GM18499 (cell line): ENCODE results near the gene MLLT6.

ENCODE experiments used
- ATAC-seq: cut with Tn5 transposase; IDR thresholded peaks from one replicate; pipeline ENCODE4 v1.9.1; 2021; ENCODE audit warnings: moderate number of reproducible peaks; ENCODE audit not compliant: insufficient read depth, unreplicated experiment

Gene MLLT6

DNA sequence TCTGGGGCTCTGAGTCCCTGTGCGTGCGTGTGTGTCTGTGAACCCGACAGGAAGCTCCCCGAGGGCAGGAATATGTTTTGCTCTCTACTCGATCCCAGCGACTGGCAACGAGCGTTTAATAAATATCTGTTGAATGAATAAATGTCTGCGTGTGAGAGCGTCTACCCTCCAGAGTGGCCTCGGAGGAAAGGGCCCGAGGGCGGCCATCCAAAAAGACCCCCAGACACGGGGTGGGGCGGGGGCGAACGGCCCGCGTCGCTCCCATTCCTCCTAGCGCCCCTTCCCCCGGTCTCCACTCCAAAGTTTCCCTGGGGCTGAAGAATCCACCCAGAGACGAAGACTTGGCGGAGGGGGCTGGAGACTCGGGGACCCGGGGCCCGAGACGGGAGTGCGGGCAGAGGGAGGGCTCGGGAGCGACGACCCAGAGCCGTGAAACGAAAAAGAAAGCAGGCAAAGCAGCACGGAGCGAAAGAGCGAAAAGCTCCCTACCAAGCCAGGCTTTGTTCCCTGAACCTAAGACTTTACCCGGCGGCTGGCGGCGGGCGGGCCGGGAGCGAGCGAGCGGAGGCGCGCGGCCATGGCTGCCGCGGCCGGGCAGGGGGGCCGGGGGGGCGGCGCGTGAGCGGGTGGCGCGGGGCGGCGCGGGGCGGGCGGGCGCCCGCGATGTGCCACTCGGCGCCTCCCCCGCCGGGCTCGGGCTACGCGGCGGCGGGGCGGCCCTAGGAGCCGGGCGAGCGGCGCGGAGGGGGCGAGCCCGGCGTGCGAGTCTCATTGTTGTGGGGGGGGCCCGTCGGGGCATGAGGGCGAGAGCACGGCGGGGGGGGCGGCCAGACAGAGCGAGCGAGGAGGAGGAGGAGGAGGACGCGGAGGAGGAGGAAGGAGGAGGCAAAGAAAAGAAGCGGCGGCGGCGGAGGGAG lies at the start of gene MLLT6:
TSS of gene MLLT6 (plus strand) at position 668 of the 917 bp plus-strand sequence. CDS start 360 bp downstream, outside the sequence.
- ATAC-seq, result no peak

DNA sequence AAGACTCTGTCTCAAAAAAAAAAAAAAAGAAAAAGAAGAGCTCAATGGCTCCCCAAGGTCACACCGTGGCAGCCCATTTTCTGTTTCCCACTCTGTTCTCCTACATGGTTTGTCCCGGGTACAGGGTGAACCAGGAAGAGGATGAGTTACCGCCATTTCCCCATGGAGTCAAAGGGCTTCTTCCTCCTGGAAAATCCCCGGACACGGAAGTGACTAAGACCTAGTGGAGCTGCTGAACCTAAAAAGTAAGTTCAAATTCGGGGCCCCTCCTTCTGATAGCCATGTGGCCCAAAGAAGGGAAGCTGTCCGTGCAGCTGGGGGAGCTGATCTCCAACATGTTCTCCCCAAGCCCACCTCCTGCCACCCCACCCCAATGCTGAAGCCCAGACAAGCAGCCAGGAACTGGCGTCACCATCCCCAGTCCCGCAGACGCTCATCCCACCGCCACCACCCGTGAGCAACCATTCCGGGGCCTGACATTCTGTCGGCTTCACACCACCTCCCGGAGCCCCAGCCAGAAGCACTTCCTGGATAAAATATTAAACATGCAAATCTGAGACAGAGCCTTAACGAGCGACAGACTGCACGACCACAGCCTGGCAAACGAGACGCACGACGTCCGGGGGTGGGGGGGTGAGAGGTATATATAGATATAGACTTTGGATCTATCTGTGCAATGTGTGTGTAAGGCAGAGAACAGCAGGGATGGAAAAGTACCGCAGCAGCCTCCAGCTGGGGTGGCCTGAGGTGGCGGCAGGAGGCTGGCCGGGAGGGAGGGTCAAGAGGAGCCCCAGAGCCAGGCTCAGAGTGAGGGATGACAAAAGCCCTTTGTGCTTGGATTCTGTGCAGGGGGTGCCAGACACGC lies 47.9 kb upstream of the MLLT6 start:
- ATAC-seq, result no peak

DNA sequence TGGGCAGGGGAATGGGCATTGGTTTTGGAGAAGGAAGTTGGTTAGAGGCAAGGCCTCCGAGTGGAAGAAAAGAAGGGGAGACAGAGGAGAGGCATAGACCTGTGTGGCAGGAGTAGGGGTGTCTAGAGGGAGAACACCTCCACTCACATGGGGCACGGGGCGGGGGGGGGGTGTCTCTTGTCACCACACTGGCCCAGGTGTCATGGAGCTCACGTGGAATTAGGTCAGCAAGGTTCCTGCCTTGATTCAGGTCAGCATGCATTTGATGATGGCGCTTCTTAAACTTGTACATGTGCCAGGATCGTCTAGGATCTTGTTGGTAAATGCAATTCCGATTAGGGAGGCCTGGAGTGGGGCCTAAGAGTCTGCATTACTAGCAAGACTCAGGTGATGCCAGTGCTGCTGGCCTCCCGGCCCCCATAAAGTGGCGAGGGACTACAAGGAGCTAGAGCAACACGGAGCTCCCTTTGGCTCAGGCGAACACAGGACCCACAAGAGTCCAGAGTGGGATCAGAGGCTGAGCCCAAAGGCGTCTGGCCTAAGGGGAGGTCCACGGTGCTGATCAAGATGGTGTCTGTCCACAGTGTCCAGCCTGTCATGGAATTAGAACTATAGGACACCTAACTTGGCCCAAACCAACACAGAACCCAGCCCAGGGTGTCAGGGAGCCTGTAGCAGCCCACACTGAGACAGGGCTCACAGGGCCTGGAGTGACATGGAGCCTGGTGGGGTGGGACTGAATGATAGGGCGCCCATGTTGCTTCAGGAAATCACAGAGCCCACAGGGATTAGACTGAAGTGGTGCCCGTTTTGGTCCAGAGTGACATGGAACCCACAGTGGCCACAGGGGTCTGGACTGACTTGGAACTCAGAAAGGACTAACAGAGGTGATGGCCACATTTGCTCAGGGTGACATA lies 47.0 kb upstream of the MLLT6 start:
- ATAC-seq, result no peak

DNA sequence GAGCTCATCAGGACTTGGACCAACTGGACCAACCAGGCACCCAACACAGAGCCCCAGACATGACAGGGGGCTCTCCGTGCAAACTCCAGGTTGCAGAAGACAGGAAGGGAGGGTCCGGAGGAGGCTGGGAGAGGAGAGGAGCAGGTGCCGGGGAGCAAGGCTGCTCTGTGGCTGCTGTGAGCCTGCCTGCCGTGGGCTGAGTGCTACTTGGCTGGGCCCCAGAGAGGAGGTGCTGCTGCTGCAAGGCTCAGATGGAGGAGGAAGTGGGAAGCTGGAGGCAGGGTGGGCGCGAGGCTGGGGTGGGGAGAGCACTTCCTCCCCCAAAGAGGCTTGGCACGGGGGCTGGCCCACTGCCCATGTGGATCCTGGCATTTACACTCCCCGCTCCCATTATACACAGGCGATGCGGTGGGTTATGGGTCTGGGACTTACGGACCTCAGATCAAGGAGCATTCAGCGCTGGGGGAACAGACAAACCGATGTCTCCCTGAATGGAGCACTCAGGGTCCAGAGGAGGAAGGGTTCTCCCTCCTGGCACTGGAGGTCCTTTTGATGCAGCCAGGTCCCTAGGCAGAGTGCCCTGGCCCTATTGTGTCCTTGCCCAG lies 46.2 kb upstream of the MLLT6 start:
- no peak for ATAC-seq

DNA sequence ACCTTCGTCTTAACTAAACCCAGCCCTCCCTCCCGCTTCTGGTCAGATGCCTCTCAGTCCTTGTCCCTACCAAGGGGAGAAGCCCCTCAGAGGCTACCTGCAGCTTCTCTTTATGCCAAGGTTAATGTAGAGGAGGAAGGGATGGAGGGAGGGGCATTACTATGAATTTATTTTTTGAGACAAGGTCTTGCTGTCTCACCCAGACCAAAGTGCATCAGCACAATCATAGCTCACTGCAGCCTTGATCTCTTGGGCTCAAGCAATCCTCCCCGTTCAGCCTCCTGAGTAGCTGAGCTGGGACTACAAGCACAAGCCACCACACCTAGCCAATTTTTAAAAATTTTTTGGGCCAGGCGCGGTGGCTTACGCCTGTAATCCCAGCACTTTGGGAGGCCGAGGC lies 45.7 kb upstream of the MLLT6 start:
- ATAC-seq, result no peak

DNA sequence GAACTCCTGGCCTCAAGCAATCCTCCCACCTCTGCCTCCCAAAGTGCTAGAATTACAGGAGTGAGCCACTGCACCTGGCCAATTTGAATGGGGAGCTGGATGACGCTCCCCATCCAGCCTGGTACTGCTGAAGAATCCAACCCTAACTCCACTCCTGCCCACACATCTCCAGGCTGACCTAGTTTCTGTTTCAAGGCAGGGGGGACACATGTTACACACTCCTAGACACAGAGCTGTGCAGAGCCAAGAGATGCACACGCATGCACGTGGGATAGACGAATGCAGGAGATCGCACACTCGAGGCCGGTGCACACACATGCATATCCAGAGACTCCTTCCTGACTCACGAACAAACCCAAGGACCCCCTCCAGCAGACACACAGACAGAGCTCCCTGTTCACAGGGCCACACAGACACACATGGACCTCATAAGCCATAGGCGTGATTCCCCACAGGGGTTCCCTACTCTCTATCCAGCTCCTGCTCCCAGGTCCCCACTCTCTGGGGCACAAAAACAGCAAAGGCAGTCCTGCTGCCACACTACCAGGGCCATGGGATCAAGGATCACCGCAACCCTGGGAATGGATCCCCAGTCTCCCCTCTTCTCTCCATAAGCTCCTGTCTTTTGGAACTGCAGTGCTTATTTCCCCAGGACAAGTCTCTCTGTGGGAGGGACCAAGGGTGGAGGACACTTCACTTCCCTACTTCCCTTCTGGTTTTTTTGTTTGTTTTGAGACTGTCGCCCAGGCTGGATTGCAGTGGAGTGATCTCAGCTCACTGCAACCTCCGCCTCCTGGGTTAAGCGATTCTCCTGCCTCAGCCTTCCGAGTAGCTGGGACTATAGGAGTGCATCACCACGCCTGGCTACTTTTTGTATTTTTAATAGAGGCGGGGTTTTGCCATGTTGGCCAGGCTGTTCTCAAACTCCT lies 44.7 kb upstream of the MLLT6 start:
- ATAC-seq, result no peak

DNA sequence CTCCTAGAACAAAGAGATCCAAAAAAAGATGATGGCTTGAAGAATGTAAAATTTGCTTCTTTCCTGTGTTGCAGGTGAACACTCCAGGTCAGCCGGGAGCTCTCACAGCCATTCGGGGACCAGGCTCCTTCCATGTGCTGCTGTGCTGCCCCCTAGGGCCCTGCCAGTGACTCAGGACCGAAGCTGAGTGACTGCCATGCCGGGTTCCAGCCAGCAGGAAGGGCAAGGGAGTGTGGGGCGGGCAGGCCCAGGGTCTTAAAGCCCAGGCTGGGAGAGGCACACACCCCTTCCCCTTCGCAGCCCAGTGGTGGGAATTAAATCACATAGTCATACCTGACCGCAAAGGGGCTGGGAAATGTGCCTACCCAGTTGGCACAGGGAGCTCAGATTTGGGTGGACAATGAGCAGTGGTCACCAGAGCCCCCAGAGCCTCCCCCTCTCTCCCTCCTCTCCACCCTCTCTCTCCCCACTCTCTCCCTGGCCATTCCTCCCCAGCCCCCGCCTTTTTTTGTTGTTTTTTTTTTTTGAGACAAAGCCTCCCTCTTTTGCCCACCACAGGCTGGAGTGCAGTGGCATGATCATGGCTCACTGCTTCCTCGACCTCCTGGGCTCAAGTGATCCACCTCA lies 41.8 kb upstream of the MLLT6 start:
- ATAC-seq, result no peak

DNA sequence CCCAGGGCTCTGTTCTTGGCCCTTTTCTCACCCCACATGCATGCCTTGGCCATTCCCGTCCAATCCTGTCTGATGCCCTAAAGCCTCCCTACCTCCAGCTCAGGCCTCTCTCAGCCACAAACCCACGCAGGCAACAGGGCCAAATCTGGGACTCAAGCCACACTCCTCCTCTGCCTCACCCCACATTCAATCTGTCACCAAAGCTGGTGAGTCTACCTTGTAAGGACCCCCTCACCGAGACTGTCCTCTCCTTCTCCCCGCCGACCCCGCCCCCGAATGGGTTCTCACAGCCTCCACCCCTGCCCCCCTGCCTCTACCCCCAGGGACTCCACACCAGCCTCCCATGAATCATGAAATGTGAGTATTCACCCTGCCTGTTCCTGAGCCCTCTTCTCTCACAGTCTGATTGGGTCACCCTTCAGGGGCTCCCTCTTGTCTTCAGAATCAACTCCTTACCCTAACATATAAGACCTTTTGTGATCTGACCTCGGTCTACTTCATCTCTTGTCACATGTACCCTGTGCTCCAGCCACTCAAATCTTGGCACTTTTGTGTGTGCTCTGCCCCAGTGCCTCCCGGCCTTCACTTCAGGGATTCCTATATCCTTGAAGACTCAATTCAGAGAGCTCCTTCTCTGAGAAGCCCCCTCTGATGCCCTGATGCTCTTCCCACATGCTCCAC lies 41.0 kb upstream of the MLLT6 start:
- no peak for ATAC-seq

DNA sequence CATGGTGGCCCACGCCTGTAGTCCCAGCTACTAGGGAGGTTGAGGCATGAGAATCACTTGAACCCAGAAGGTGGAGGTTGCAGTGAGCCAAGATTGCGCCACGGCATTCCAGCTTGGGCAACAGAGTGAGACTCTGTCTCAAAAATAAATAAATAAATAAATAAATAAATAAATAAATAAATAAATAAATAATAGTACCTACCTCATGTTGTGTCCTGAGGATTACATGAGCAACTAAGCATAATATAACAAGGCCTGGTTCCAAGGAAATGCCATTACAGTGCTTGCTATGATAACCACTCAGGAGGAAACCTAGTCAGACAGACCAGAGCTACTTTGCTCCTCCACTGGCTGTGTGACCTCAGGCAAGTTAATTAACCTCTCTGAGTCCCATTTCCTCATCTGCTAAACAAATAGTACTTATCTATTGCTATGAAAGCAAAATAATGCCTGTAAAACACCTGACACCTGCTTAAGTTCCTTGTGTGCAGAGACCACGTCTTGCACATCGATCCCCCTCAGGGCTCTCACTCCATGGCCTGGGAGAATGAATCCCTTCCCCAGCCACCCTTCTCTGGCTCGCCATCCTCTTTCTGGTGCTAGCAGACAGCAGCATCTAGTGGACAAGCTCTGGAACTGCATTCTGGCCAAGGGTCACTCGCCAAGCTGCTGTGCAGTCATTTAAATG lies 37.8 kb upstream of the MLLT6 start:
- no peak for ATAC-seq

DNA sequence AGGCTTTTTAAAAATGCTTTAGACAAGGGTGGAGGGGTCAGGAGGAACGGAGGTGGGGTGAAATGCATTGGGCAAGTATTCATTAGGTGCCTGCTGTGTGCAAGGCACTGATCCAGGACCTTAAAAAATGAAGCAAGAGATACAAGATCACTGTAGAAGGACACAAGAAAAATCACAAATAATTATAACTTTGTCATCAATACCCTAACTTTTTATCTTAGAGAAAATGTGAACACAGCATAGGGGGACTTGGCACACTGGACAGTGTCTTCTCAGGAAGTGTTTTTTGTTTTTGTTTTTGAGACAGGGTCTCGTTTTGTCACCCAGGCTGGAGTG lies 37.3 kb upstream of the MLLT6 start:
- ATAC-seq, result no peak

DNA sequence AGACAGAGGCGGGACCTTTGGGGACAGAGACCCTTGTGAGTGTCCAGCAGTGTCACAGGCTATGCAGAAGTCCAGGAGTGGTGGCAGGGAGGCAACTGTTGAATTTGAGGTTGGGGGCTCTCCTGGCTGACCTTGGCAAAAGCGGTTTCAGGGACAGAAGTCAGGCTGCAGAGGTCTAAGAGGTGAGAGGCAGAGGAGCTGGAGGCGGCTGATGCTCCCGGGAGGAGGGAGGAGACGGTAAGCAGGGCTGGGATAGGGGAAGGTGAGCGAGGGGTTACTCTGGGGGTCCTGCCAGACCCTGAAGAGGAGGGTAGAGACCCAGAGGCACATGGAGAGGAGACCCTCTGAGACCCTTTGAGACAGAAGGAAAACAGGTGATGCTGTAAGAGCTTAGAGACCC lies 35.6 kb upstream of the MLLT6 start:
- ATAC-seq, result no peak

DNA sequence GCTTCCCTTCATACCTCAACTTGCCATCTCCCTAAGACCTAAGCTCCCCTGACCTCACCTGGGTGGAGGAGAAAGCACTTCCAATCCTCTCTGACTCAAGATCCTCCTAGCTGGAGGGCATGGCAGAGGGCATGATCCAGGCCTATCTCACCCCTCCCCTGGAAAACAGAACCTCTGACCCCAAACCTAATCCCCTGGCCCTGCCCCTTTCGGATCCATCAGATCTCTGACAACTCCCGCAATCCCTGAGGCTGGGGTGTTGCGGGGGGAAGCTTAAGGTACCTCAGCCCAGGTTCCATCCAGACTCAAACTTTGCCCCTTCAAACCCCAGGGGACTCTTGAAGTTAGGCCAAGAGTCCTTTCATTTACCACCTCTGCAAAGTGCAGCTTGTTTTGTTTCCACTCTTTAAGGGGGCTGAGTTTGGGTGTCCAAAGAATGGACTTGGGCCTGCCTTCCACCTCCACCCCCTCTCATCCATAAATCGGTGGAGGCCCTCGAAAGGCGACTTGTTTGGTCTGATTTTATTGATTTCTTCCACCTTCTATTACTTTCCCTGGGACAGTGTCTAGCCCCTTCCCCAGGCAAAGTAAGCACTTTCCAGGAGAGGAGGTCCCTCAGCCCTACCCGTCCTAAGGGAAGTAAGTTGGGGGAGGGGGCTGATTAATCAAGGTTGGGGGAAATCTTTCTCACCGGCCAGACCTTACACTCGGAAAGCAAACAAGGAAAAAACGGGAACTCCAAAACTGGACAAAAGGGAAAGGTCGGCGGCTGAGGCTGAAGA lies 32.9 kb upstream of the MLLT6 start:
- ATAC-seq, result no peak

DNA sequence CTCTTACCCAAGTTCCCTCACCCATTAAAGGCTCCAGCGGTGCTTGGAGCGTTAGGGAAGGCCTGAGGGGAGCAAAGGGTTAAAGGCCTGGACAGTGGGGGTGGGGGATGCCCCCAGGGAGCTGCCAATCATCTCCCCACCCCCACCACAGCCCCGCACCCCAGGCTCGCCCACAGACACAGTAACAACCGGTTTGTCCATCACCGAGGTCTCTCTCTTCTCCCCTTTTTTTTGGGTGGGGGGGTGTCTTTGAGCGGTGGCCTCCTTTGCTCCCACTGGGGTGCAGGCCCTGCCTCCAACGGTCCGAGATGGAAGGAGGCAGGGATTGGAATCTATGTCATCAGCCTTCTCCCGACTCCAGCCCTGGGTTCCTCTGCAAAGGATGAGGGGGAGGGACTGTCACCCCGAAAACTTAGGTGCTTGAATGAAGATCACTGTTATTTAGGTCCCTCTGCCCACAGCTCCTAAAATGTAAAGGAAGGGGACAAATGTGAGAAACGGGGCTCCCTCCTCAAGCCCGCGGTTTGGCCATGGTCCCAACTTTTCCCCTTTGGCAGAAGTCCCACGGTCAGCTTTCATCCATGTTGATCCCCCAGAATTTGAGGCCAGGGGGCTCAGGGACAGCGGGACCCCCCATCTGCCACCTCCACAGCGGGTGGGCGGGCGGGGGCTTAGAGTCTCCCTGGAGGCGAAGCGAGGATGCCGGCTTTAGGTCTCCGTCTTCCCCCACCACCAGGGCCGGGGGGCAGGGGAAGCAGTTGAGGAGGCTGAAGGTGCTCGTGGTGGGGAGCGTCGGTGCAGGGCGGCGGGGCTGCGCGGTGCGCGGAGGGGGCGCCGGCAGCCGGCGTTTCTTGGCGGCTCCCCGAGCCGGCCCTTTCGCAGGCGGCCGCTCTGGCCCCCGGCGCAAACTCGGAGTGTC lies 32.0 kb upstream of the MLLT6 start:
- ATAC-seq, result no peak

DNA sequence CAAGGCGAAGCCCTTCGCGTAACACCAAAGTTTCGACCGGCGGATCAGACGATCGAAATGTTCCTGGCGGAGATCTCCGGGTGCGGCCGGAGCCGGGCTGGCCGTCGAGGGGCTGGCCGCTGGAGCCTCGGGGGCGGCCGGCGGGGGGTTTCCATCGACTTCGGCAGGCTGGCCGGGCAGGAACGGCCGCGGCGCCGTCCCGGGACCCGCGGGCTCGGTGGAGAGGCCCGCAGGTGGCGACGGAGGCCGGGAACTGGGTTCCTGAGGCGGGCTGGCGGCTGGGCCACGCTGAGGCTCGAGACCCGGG lies 31.4 kb upstream of the MLLT6 start:
- ATAC-seq, result no peak

DNA sequence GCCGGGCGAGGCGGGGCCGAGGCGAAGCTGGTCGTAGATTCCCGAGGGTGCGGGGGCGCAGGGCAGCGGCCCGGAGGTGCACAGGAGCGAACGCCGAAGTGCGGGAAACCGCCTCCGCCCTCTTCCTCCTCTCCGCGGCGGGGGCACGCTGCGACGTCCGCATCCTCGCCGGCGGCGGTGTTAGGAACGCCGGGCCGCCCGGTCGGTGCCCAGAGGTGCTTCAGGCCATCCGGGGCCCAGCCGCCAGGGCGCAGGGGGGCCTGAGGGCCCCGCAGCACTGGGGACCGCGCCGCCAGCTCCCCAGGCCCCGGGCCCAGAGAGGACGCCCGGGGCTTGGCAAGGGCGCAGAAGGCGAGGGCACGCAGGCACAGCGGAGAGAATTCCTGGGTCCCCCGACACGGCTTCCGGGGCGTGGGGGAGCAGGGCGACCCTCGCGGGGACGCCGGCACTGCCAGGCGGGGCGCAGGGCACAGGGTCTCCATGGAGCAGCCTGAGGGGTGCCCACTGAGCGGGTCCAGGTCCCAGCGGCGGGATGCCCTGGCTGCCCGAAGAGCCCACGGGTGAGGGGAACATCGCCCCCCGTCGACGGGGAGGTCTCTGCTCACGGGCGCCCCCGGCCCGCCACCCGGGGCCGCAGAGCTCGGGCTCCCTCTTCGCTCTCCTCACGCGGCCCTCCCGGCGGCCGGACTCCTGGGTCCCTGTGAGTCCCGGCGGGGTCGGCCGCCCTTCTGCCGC lies 30.9 kb upstream of the MLLT6 start:
- ATAC-seq, result no peak
